T-cell (primary cell): ENCODE results near the gene CEP57L1. TPM values are rescaled to one million over a fixed set of nuclear protein-coding genes. Genes with fewer than 3 reads are reported as not detected.
A peak's percentile ranks its signal among the peaks of the same experiment; 100 is the strongest.

Experiments
- ATAC-seq, 4 experiments: fragments of 200-7000 bp in 3 of 4; fragments of 150-1000 bp in 1 of 4; cut with Tn5 transposase; replicated peaks in 1 of 4; 1 replicate in 3 of 4; 2 replicates in 1 of 4; pipeline ENCODE4 v1.10.0; 2021; ENCODE audit warnings: moderate library complexity in 3 of 4, mild to moderate bottlenecking in 2 of 4, moderate number of reproducible peaks in 1 of 4
- CTCF ChIA-PET, 2 donors: fragments of 300-600 bp; sonication (Branson Sonifier 250); formaldehyde crosslinking; loops; one replicate each; lab custom pipeline; 2022; ENCODE audit warnings: antibody characterized with exemption in 2 of 2; lab: Charles Lee
- POLR2A ChIA-PET, 2 donors: fragments of 300-600 bp; sonication (Branson Sonifier 250); formaldehyde crosslinking; loops; one replicate each; lab custom pipeline; 2022; ENCODE audit warnings: antibody characterized with exemption in 2 of 2; lab: Charles Lee
- DNase-seq, 35 experiments: peaks; one replicate each; pipeline versions ENCODE4 v3.0.0 to v3.0.0-alpha.2; 2013 to 2023
- H3K27ac ChIP-seq: one replicate; pipeline ENCODE4 v1.5.1; 2013; ENCODE audit warnings: low read length
- H3K27me3 ChIP-seq, 2 experiments: replicated peaks in 1 of 2; 1 replicate in 1 of 2; 2 replicates in 1 of 2; pipeline versions ENCODE4 v1.6.1 to v1.7.0; 2013; ENCODE audit warnings: low read length in 1 of 2, mixed read lengths in 1 of 2; ENCODE audit not compliant: control insufficient read depth in 2 of 2, insufficient read depth in 2 of 2; ENCODE audit errors: extremely low read depth in 1 of 2
- H3K36me3 ChIP-seq, 2 donors: 1 replicate in 1 of 2; 2 replicates in 1 of 2; pipeline versions ENCODE4 v1.6.1 to v1.7.0; 2013; ENCODE audit warnings: low read length in 1 of 2; ENCODE audit not compliant: control insufficient read depth in 2 of 2, insufficient read depth in 1 of 2; ENCODE audit errors: extremely low read depth in 1 of 2
- H3K4me1 ChIP-seq, 2 experiments: 1 replicate in 1 of 2; 2 replicates in 1 of 2; pipeline versions ENCODE4 v1.6.1 to v1.7.0; 2013; ENCODE audit warnings: low read length in 2 of 2, mixed read lengths in 1 of 2; ENCODE audit not compliant: insufficient read depth in 2 of 2, control insufficient read depth in 1 of 2; ENCODE audit errors: extremely low read depth in 1 of 2
- H3K4me3 ChIP-seq, 2 donors: 1 replicate in 1 of 2; 2 replicates in 1 of 2; pipeline versions ENCODE4 v1.5.1 to v1.7.0; 2013; ENCODE audit warnings: mild to moderate bottlenecking in 2 of 2, low read length in 1 of 2, moderate library complexity in 1 of 2; ENCODE audit not compliant: control insufficient read depth in 1 of 2; ENCODE audit errors: extremely low read depth in 1 of 2
- H3K9me3 ChIP-seq: 2 replicates; pipeline ENCODE4 v1.7.0; 2013
- H3K27ac Mint-ChIP-seq, 2 donors: one replicate each; pipeline ENCODE4 v1.8.0; 2020 to 2021; ENCODE audit warnings: mild to moderate bottlenecking in 2 of 2, mixed read lengths in 2 of 2
- H3K27me3 Mint-ChIP-seq, 2 donors: one replicate each; pipeline ENCODE4 v1.8.0; 2021 to 2022; ENCODE audit warnings: mixed read lengths in 2 of 2
- H3K36me3 Mint-ChIP-seq: one replicate; pipeline ENCODE4 v1.8.0; 2021; ENCODE audit warnings: mixed read lengths
- H3K4me1 Mint-ChIP-seq, 3 donors: one replicate each; pipeline ENCODE4 v1.8.0; 2020 to 2022; ENCODE audit warnings: mixed read lengths in 3 of 3, mild to moderate bottlenecking in 1 of 3
- H3K4me3 Mint-ChIP-seq, 3 donors: one replicate each; pipeline ENCODE4 v1.8.0; 2020 to 2022; ENCODE audit warnings: mild to moderate bottlenecking in 3 of 3, mixed read lengths in 3 of 3, moderate library complexity in 3 of 3
- H3K9me3 Mint-ChIP-seq, 3 donors: one replicate each; pipeline ENCODE4 v1.8.0; 2020 to 2022; ENCODE audit warnings: mixed read lengths in 3 of 3
- whole genome bisulfite sequencing: methylation state at CpG from one replicate; pipeline ENCODE4 v1.1.5; 2013; ENCODE audit warnings: missing lambda C conversion rate; ENCODE audit not compliant: insufficient coverage; 5-methylcytosine and 5-hydroxymethylcytosine counted together
- total RNA-seq, 35 experiments: library from RNA in 6 of 35; stranded (reverse) in 6 of 35; fragments of 120-200 nt in 1 of 35; gene quantifications; one replicate each; pipeline versions ENCODE4 v1.2.1 to v1.2.4 and lab custom pipeline; 2013 to 2026

Gene CEP57L1
- total RNA-seq, 5 donors from 2014 or later (not counting 1 experiment from before 2014, with no cell fraction given) = 5.2 to 7.9 (median 5.9) TPM

- Mint-ChIP-seq H3K4me1 (peaks cover 0 to 5% (median 0%) of the 10 kb centered on the region in 3 donors), H3K36me3 (no peaks in the 10 kb centered on the region), H3K27me3 (peaks cover 22 to 23% of the 10 kb centered on the region in 2 donors), H3K9me3 (peaks cover 0 to 3% (median 0%) of the 10 kb centered on the region in 3 donors), H3K4me3 (no peak overlapping the region), H3K27ac (no peak overlapping the region)
- 88% methylated on average over 1 of the region's 2 CpGs for WGBS
- no peaks in the 10 kb centered on the region for H3K36me3 ChIP-seq
- no peak overlapping the region for H3K27ac ChIP-seq
- no peaks in the 10 kb centered on the region for H3K9me3 ChIP-seq
- DNase-seq (no peak), ATAC-seq (no peak)
- no peak overlapping the region for H3K4me3 ChIP-seq
- CTCF ChIA-PET = interaction anchor here in 1 of 2 donors (0.6 kb wide), 1 partner anchor 336 kb away, joined by 3 read pairs; no protein-coding TSS in a partner anchor
- no peaks in the 10 kb centered on the region for H3K4me1 ChIP-seq
- POLR2A ChIA-PET = no interaction called here
- peaks cover 0 to 3% of the 10 kb centered on the region in 2 experiments for H3K27me3 ChIP-seq
Measured at GRCh38 chr6:109172101-109172746, 76.9 kb downstream of the CEP57L1 start.

GRCh38 chr6:109174916-109175315 is 79.6 kb downstream of the CEP57L1 start:
- Mint-ChIP-seq H3K4me1 (no peaks in the 10 kb centered on the region), H3K27ac (no peak overlapping the region), H3K27me3 (peaks cover 24 to 25% of the 10 kb centered on the region in 2 donors), H3K4me3 (no peak overlapping the region), H3K9me3 (peaks cover 0 to 3% (median 3%) of the 10 kb centered on the region in 3 donors), H3K36me3 (no peaks in the 10 kb centered on the region)
- CTCF ChIA-PET = no interaction called here
- H3K4me3 ChIP-seq = no peak overlapping the region
- no peaks in the 10 kb centered on the region for H3K4me1 ChIP-seq
- POLR2A ChIA-PET = no interaction called here
- no peak for DNase-seq
- no peaks in the 10 kb centered on the region for H3K36me3 ChIP-seq
- WGBS = no CpG with 5 or more reads among the region's 2 CpGs
- peaks cover 0 to 6% of the 10 kb centered on the region in 2 experiments for H3K27me3 ChIP-seq
- ATAC-seq = no peak
- no peaks in the 10 kb centered on the region for H3K9me3 ChIP-seq
- H3K27ac ChIP-seq = no peak overlapping the region

GRCh38 chr6:109178921-109179320 is 83.6 kb downstream of the CEP57L1 start:
- peaks cover 26 to 41% of the 10 kb centered on the region in 2 donors for H3K27me3 Mint-ChIP-seq
- ATAC-seq = no peak
- H3K4me3 Mint-ChIP-seq = no peak overlapping the region
- no peak overlapping the region for H3K27ac Mint-ChIP-seq
- H3K4me3 ChIP-seq = no peak overlapping the region
- H3K27ac ChIP-seq = no peak overlapping the region
- peaks cover 0 to 11% of the 10 kb centered on the region in 2 experiments for H3K27me3 ChIP-seq
- WGBS = no CpG with 5 or more reads among the region's 1 CpG
- H3K36me3 ChIP-seq = no peaks in the 10 kb centered on the region
- H3K4me1 ChIP-seq = no peaks in the 10 kb centered on the region
- no peaks in the 10 kb centered on the region for H3K36me3 Mint-ChIP-seq
- ChIA-PET POLR2A (interaction anchor here in 1 of 2 donors (0.6 kb wide), 1 partner anchor 369 kb away, joined by 3 read pairs; no protein-coding TSS in a partner anchor), CTCF (no interaction called here)
- no peaks in the 10 kb centered on the region for H3K4me1 Mint-ChIP-seq
- H3K9me3 Mint-ChIP-seq = peaks cover 0 to 3% (median 3%) of the 10 kb centered on the region in 3 donors
- DNase-seq = no peak
- no peaks in the 10 kb centered on the region for H3K9me3 ChIP-seq

- CTCF ChIA-PET = interaction anchor here in 1 of 2 donors (0.6 to 0.7 kb wide), 3 partner anchors 8 to 905 kb away, joined by 3 to 5 read pairs (median 3); no protein-coding TSS in a partner anchor
- peaks cover 22 to 44% of the 10 kb centered on the region in 2 donors for H3K27me3 Mint-ChIP-seq
- no peak for DNase-seq
- Histone ChIP-seq H3K27ac (no peak overlapping the region), H3K27me3 (peaks cover 0 to 9% of the 10 kb centered on the region in 2 experiments), H3K9me3 (no peaks in the 10 kb centered on the region), H3K4me1 (no peaks in the 10 kb centered on the region), H3K4me3 (no peak overlapping the region), H3K36me3 (no peaks in the 10 kb centered on the region)
- WGBS = no CpG with 5 or more reads among the region's 1 CpG
- H3K4me3 Mint-ChIP-seq = no peak overlapping the region
- ATAC-seq = no peak
- no peak overlapping the region for H3K27ac Mint-ChIP-seq
- no peaks in the 10 kb centered on the region for H3K4me1 Mint-ChIP-seq
- H3K36me3 Mint-ChIP-seq = no peaks in the 10 kb centered on the region
- peaks cover 0 to 3% (median 3%) of the 10 kb centered on the region in 3 donors for H3K9me3 Mint-ChIP-seq
- POLR2A ChIA-PET = interaction anchor here in 1 of 2 donors (0.6 kb wide), 1 partner anchor 865 kb away, joined by 11 read pairs; no protein-coding TSS in a partner anchor
Measured at GRCh38 chr6:109179507-109179906, 84.2 kb downstream of the CEP57L1 start.

GRCh38 chr6:109182578-109182977 is 87.3 kb downstream of the CEP57L1 start:
- ATAC-seq = no peak
- Mint-ChIP-seq H3K36me3 (no peaks in the 10 kb centered on the region), H3K4me1 (no peaks in the 10 kb centered on the region), H3K9me3 (peaks cover 0 to 3% (median 0%) of the 10 kb centered on the region in 3 donors), H3K27ac (no peak overlapping the region), H3K27me3 (peaks cover 12 to 36% of the 10 kb centered on the region in 2 donors), H3K4me3 (no peak overlapping the region)
- Histone ChIP-seq H3K27me3 (peaks cover 0 to 8% of the 10 kb centered on the region in 2 experiments), H3K36me3 (no peaks in the 10 kb centered on the region), H3K9me3 (no peaks in the 10 kb centered on the region), H3K27ac (no peak overlapping the region), H3K4me1 (no peaks in the 10 kb centered on the region), H3K4me3 (no peak overlapping the region)
- CTCF ChIA-PET = interaction anchor here (1.2 kb wide), 2 partner anchors 201 to 857 kb away, joined by 3 read pairs; no protein-coding TSS in a partner anchor
- no peak for DNase-seq
- POLR2A ChIA-PET = no interaction called here
- WGBS = 100% methylated on average over 1 of the region's 2 CpGs

- H3K9me3 Mint-ChIP-seq = peaks cover 0 to 3% (median 0%) of the 10 kb centered on the region in 3 donors
- ATAC-seq = no peak
- peak overlapping the region in 1 of 2 donors; percentile 12 for H3K27ac Mint-ChIP-seq
- H3K4me3 Mint-ChIP-seq = no peak overlapping the region
- Histone ChIP-seq H3K27me3 (peaks cover 0 to 8% of the 10 kb centered on the region in 2 experiments), H3K4me1 (no peaks in the 10 kb centered on the region), H3K36me3 (no peaks in the 10 kb centered on the region), H3K4me3 (no peak overlapping the region), H3K27ac (no peak overlapping the region), H3K9me3 (no peaks in the 10 kb centered on the region)
- no CpG with 5 or more reads among the region's 2 CpGs for WGBS
- no peaks in the 10 kb centered on the region for H3K4me1 Mint-ChIP-seq
- ChIA-PET CTCF (interaction anchor here (1.2 kb wide), 2 partner anchors 200 to 857 kb away, joined by 3 read pairs; no protein-coding TSS in a partner anchor), POLR2A (no interaction called here)
- H3K36me3 Mint-ChIP-seq = no peaks in the 10 kb centered on the region
- H3K27me3 Mint-ChIP-seq = peaks cover 12 to 34% of the 10 kb centered on the region in 2 donors
- DNase-seq = no peak
Measured at GRCh38 chr6:109183109-109183650, 87.9 kb downstream of the CEP57L1 start.
